Panc1 (cell line): Measurements from ENCODE around the gene EMC6. TPM values are rescaled to one million over a fixed set of nuclear protein-coding genes. Genes with fewer than 3 reads are reported as not detected.

Source experiments
- ATAC-seq: fragments of 200-7000 bp; cut with Tn5 transposase; 2 replicates; pipeline ENCODE4 v1.9.1; 2020; ENCODE audit warnings: mild to moderate bottlenecking, moderate library complexity
- BruUV-seq: library from RNA; stranded (reverse); fragments of 400-500 nt; replicated peaks from 2 replicates; lab custom pipeline; 2021; lab: Mats Ljungman, UMichigan
- CTCF ChIA-PET: fragments of 300-600 bp; sonication (Branson Sonifier 250); formaldehyde crosslinking; loops from one replicate; lab custom pipeline; 2022; ENCODE audit warnings: antibody characterized with exemption; lab: Charles Lee
- POLR2A ChIA-PET: fragments of 300-600 bp; sonication (Branson Sonifier 250); formaldehyde crosslinking; loops from one replicate; lab custom pipeline; 2022; ENCODE audit warnings: antibody characterized with exemption; lab: Charles Lee
- DNase-seq: peaks from one replicate; pipeline ENCODE4 v3.0.0-alpha.2; 2010; ENCODE audit warnings: low read depth, low spot score
- H3K27ac ChIP-seq: 2 replicates; pipeline ENCODE4 v1.5.1; 2011; ENCODE audit warnings: mild to moderate bottlenecking, low read length, inconsistent platforms
- H3K27me3 ChIP-seq: fragments of 200-500 bp; sonication (Bioruptor generic); 2 replicates; pipeline ENCODE4 v1.6.0; 2014; ENCODE audit warnings: low read length, inconsistent platforms; ENCODE audit not compliant: control insufficient read depth, insufficient read depth
- H3K36me3 ChIP-seq: fragments of 200-500 bp; sonication (Bioruptor generic); 2 replicates; pipeline ENCODE4 v1.5.1; 2014; ENCODE audit warnings: inconsistent platforms, mild to moderate bottlenecking, low read length, moderate library complexity; ENCODE audit not compliant: control insufficient read depth, insufficient read depth
- H3K4me1 ChIP-seq: 2 replicates; pipeline ENCODE4 v1.5.1; 2011; ENCODE audit warnings: inconsistent platforms, mild to moderate bottlenecking, low read length, moderate library complexity; ENCODE audit not compliant: control insufficient read depth, insufficient read depth
- H3K4me3 ChIP-seq, 2 experiments: 2 replicates each; pipeline ENCODE4 v1.5.1; 2011 to 2012; ENCODE audit warnings: low read depth in 2 of 2, low read length in 2 of 2, mild to moderate bottlenecking in 2 of 2, inconsistent platforms in 1 of 2, moderate library complexity in 1 of 2
- H3K9me3 ChIP-seq: fragments of 200-500 bp; sonication (Bioruptor generic); 2 replicates; pipeline ENCODE4 v1.5.1; 2014; ENCODE audit warnings: low read depth, mild to moderate bottlenecking, inconsistent platforms, low read length, moderate library complexity; ENCODE audit not compliant: control insufficient read depth, insufficient read depth
- CTCF ChIP-seq: fragments of 450-650 bp; IDR thresholded peaks from 2 replicates; pipeline ENCODE4 v1.5.1; 2017; ENCODE audit warnings: mild to moderate bottlenecking
- POLR2AphosphoS5 ChIP-seq: IDR thresholded peaks from 2 replicates; pipeline ENCODE4 v1.6.1; 2012; ENCODE audit warnings: mild to moderate bottlenecking, low read depth, low read length, moderate library complexity
- SIN3A ChIP-seq: IDR thresholded peaks from 2 replicates; pipeline ENCODE4 v1.6.1; 2012; ENCODE audit warnings: low read depth, mild to moderate bottlenecking, low read length, moderate library complexity, borderline replicate concordance; ENCODE audit not compliant: insufficient read depth
- TCF7L2 ChIP-seq: IDR thresholded peaks from 2 replicates; pipeline ENCODE4 v1.6.1; 2011; ENCODE audit warnings: mild to moderate bottlenecking, low read depth, low read length, inconsistent platforms
- in situ Hi-C: cut with HindIII; loops from 2 replicates; pipeline ENCODE4 v1.10.0; 2016; ENCODE audit warnings: low sequenced_read_pairs, low pct_unique_long_range_greater_than_20kb
- intact Hi-C: fragments of 100-400 bp; cut with micrococcal nuclease; formaldehyde crosslinking; loops from one replicate; pipeline ENCODE4 v1.10.0; 2022; ENCODE audit not compliant: unreplicated experiment
- total RNA-seq: library from RNA; stranded (reverse); gene quantifications from one replicate; pipeline ENCODE4 v1.2.1, GENCODE V29; 2021; ENCODE audit not compliant: unreplicated experiment
- TF ChIP-seq, protein P1 (sequence below), 2 experiments: IDR thresholded peaks; 2 replicates each; pipeline ENCODE4 v1.6.1; 2011 to 2012; ENCODE audit warnings: low read depth in 2 of 2, control low read depth in 1 of 2, low read length in 1 of 2, mild to moderate bottlenecking in 1 of 2, moderate library complexity in 1 of 2; ENCODE audit not compliant: insufficient read depth in 1 of 2

The EMC6 gene
- total RNA-seq, 1 experiment from 2014 or later: 65.9 TPM

DNA sequence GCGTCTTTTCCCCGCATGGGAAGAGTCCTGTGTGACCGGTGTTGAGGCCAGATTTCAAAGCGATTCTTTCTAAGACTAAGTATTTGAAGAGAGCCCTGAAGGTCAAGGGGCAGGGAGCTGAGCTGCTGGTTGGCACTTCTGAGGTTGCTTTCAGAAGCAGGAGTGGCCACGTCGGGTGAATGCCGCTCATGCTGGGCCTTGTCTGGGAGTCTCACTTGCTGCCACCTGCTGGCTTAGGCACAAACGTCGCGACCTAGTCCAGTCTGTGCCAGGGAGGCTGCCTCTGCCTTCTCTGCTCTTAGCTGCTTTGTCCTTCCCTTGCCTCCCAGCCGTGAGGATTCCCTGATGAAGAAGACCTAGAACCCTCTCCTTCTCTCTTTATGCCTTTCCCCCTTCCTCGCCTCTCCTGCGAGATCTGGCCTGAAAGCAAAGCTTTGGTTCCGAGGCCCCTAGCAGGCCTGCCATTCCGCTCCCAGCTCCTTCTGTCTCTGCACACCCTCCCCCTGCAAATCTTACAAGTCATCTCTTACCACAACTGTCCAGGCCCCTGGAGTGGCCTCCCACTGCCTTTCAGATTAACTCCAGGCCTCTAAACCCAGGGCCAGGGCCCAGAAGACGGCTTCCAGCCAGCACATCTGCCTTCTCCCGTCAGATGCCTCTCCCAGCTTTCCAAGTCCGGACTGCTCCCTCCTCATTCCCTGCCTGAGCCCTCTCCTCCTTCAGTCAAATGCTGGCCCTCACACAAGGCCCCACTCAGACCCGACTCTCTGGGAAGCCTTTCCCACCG is 20.6 kb upstream of the EMC6 start:
- ATAC-seq (peak; percentile 95), DNase-seq (no peak)
- TF ChIP-seq POLR2AphosphoS5: no peak
- TF ChIP-seq TCF7L2: no peak
- TF ChIP-seq CTCF: peak; percentile 83
- no peak for TF ChIP-seq SIN3A
- no peaks in the 10 kb centered on the region for H3K36me3 ChIP-seq
- no peaks in the 10 kb centered on the region for H3K27me3 ChIP-seq
- no peaks in the 10 kb centered on the region for H3K9me3 ChIP-seq
- CTCF ChIA-PET: no interaction called here
- in situ Hi-C loops (no loop called here), intact Hi-C loops (loop anchor here (5.0 kb wide), 1 partner anchor 601 kb away; no protein-coding TSS in a partner anchor)
- BruUV-seq: no TSS peak
- no peaks in the 10 kb centered on the region for H3K4me1 ChIP-seq
- no peak overlapping the region for H3K27ac ChIP-seq
- POLR2A ChIA-PET: interaction anchor here (0.5 kb wide), 1 partner anchor 938 kb away, joined by 4 read pairs; no protein-coding TSS in a partner anchor
- no peak overlapping the region for H3K4me3 ChIP-seq

GRCh38 chr17:3655766-3656165 is 12.8 kb upstream of the EMC6 start:
- in situ Hi-C loops: no loop called here
- ATAC-seq: no peak
- Histone ChIP-seq H3K4me1 (peaks cover 18% of the 10 kb centered on the region), H3K4me3 (no peak overlapping the region), H3K36me3 (no peaks in the 10 kb centered on the region), H3K27me3 (no peaks in the 10 kb centered on the region), H3K27ac (no peak overlapping the region), H3K9me3 (no peaks in the 10 kb centered on the region)
- TF ChIP-seq, protein P1, sequence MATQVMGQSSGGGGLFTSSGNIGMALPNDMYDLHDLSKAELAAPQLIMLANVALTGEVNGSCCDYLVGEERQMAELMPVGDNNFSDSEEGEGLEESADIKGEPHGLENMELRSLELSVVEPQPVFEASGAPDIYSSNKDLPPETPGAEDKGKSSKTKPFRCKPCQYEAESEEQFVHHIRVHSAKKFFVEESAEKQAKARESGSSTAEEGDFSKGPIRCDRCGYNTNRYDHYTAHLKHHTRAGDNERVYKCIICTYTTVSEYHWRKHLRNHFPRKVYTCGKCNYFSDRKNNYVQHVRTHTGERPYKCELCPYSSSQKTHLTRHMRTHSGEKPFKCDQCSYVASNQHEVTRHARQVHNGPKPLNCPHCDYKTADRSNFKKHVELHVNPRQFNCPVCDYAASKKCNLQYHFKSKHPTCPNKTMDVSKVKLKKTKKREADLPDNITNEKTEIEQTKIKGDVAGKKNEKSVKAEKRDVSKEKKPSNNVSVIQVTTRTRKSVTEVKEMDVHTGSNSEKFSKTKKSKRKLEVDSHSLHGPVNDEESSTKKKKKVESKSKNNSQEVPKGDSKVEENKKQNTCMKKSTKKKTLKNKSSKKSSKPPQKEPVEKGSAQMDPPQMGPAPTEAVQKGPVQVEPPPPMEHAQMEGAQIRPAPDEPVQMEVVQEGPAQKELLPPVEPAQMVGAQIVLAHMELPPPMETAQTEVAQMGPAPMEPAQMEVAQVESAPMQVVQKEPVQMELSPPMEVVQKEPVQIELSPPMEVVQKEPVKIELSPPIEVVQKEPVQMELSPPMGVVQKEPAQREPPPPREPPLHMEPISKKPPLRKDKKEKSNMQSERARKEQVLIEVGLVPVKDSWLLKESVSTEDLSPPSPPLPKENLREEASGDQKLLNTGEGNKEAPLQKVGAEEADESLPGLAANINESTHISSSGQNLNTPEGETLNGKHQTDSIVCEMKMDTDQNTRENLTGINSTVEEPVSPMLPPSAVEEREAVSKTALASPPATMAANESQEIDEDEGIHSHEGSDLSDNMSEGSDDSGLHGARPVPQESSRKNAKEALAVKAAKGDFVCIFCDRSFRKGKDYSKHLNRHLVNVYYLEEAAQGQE (IDR thresholded peaks at IDR 0.05; ENCODE audit: insufficient read depth in 1 of 2, low read depth in 2 of 2, low read length in 1 of 2): no peak
- TF ChIP-seq SIN3A: no peak
- TF ChIP-seq TCF7L2: no peak
- no peak for TF ChIP-seq POLR2AphosphoS5
- TF ChIP-seq CTCF: no peak
- ChIA-PET CTCF (no interaction called here), POLR2A (no interaction called here)
- no peak for DNase-seq
- intact Hi-C loops: no loop called here
- no TSS peak for BruUV-seq
